Activated CD8-positive, alpha-beta memory T cell treated with anti-CD3 and anti-CD28 coated beads, Interleukin-2, amount 10 ng/mL, durations not matched to agents 7 days and 5 days (primary cell): ENCODE measurements around the gene U2AF1L4. TPM values are rescaled to one million over a fixed set of nuclear protein-coding genes. Genes with fewer than 3 reads are reported as not detected.

ENCODE experiments used
- ATAC-seq: fragments of 150-1000 bp; cut with Tn5 transposase; one replicate; pipeline ENCODE4 v1.10.0; 2021; ENCODE audit warnings: moderate library complexity
- CTCF ChIA-PET: fragments of 350-600 bp; sonication (Branson Sonifier 250); formaldehyde crosslinking; loops from one replicate; lab custom pipeline; 2021; ENCODE audit warnings: antibody characterized with exemption; lab: Charles Lee
- DNase-seq: peaks from one replicate; pipeline ENCODE4 v3.0.0-alpha.2; 2020
- H3K27ac Mint-ChIP-seq: one replicate; pipeline ENCODE4 v1.8.0; 2021; ENCODE audit warnings: mild to moderate bottlenecking, mixed read lengths
- H3K27me3 Mint-ChIP-seq: one replicate; pipeline ENCODE4 v1.8.0; 2021; ENCODE audit warnings: mixed read lengths
- H3K36me3 Mint-ChIP-seq: one replicate; pipeline ENCODE4 v1.8.0; 2021; ENCODE audit warnings: mild to moderate bottlenecking, mixed read lengths
- H3K4me1 Mint-ChIP-seq: one replicate; pipeline ENCODE4 v1.8.0; 2021; ENCODE audit warnings: mixed read lengths
- H3K4me3 Mint-ChIP-seq: one replicate; pipeline ENCODE4 v1.8.0; 2021; ENCODE audit warnings: mild to moderate bottlenecking, moderate library complexity, mixed read lengths
- H3K9me3 Mint-ChIP-seq: one replicate; pipeline ENCODE4 v1.8.0; 2022; ENCODE audit warnings: low read depth, mixed read lengths
- total RNA-seq, 2 experiments: library from RNA; stranded (reverse); gene quantifications; one replicate each; pipeline ENCODE4 v1.2.3, GENCODE V29; 2021

The U2AF1L4 gene
- total RNA-seq, result 10 to 100 TPM; 25.1 to 35.6 TPM

- DNase-seq, result peak; percentile 99
- H3K27ac Mint-ChIP-seq, result peak within 1 kb of the TSS; percentile 100
- ATAC-seq, result peak; percentile 58
- peaks cover 67% of the 10 kb centered on the region for H3K4me1 Mint-ChIP-seq
- CTCF ChIA-PET, result interaction anchor here (0.6 to 2.7 kb wide), 10 partner anchors 15 to 1340 kb away, joined by 3 to 12 read pairs (median 4); no protein-coding TSS in a partner anchor
- no peaks in the 10 kb centered on the region for H3K27me3 Mint-ChIP-seq
- H3K9me3 Mint-ChIP-seq, result no peaks in the 10 kb centered on the region
- H3K36me3 Mint-ChIP-seq, result peaks cover 10% of the 10 kb centered on the region
- peak within 1 kb of the TSS; percentile 89 for H3K4me3 Mint-ChIP-seq
Observed at GRCh38 chr19:35745328-35746086, at the start of gene U2AF1L4, which contains the start of gene PSENEN. TSS of gene U2AF1L4 (minus strand) at chr19:35745418. CDS start at chr19:35745391, 27 bp downstream. TSS of gene PSENEN (plus strand) at chr19:35745651. CDS start at chr19:35745931, 280 bp downstream.

- Mint-ChIP-seq H3K27me3 (peaks cover 33% of the 10 kb centered on the region), H3K4me1 (no peaks in the 10 kb centered on the region), H3K27ac (no peak overlapping the region), H3K9me3 (no peaks in the 10 kb centered on the region), H3K36me3 (no peaks in the 10 kb centered on the region), H3K4me3 (no peak overlapping the region)
- ATAC-seq (no peak), DNase-seq (no peak)
- CTCF ChIA-PET, result interaction anchor here (0.9 kb wide), 1 partner anchor 99 kb away, joined by 3 read pairs; no protein-coding TSS in a partner anchor
Observed at GRCh38 chr19:35793381-35794165, 48.4 kb upstream of the U2AF1L4 start.

GRCh38 chr19:35792888-35793287 lies 47.7 kb upstream of the U2AF1L4 start:
- no peak overlapping the region for H3K27ac Mint-ChIP-seq
- CTCF ChIA-PET, result no interaction called here
- ATAC-seq, result no peak

GRCh38 chr19:35792312-35792711 lies 47.1 kb upstream of the U2AF1L4 start:
- no peak for DNase-seq
- Mint-ChIP-seq H3K9me3 (no peaks in the 10 kb centered on the region), H3K4me3 (no peak overlapping the region)

More at GRCh38 chr19:35792888-35793287, 47.7 kb upstream of the U2AF1L4 start:
- DNase-seq, result no peak
- H3K4me3 Mint-ChIP-seq, result no peak overlapping the region
- H3K27me3 Mint-ChIP-seq, result peaks cover 28% of the 10 kb centered on the region
- no peaks in the 10 kb centered on the region for H3K4me1 Mint-ChIP-seq
- H3K9me3 Mint-ChIP-seq, result no peaks in the 10 kb centered on the region
- no peaks in the 10 kb centered on the region for H3K36me3 Mint-ChIP-seq

GRCh38 chr19:35791814-35792279 lies 46.6 kb upstream of the U2AF1L4 start:
- CTCF ChIA-PET, result no interaction called here

More at GRCh38 chr19:35792312-35792711, 47.1 kb upstream of the U2AF1L4 start:
- Mint-ChIP-seq H3K36me3 (no peaks in the 10 kb centered on the region), H3K4me1 (no peaks in the 10 kb centered on the region), H3K27ac (no peak overlapping the region), H3K27me3 (peaks cover 23% of the 10 kb centered on the region)
- CTCF ChIA-PET, result no interaction called here
- no peak for ATAC-seq

GRCh38 chr19:35790981-35791813 lies 46.0 kb upstream of the U2AF1L4 start:
- Mint-ChIP-seq H3K27ac (no peak overlapping the region), H3K27me3 (peaks cover 12% of the 10 kb centered on the region), H3K4me3 (no peak overlapping the region), H3K9me3 (no peaks in the 10 kb centered on the region), H3K36me3 (no peaks in the 10 kb centered on the region), H3K4me1 (no peaks in the 10 kb centered on the region)
- CTCF ChIA-PET, result no interaction called here
- ATAC-seq (peak; percentile 56), DNase-seq (no peak)

More at GRCh38 chr19:35791814-35792279, 46.6 kb upstream of the U2AF1L4 start:
- Mint-ChIP-seq H3K9me3 (no peaks in the 10 kb centered on the region), H3K27ac (no peak overlapping the region), H3K4me1 (no peaks in the 10 kb centered on the region), H3K36me3 (no peaks in the 10 kb centered on the region), H3K4me3 (no peak overlapping the region), H3K27me3 (peaks cover 18% of the 10 kb centered on the region)
- DNase-seq (no peak), ATAC-seq (no peak)

GRCh38 chr19:35789978-35790944 lies 45.0 kb upstream of the U2AF1L4 start:
- Mint-ChIP-seq H3K9me3 (no peaks in the 10 kb centered on the region), H3K4me1 (no peaks in the 10 kb centered on the region), H3K4me3 (no peak overlapping the region), H3K27ac (no peak overlapping the region), H3K27me3 (peaks cover 4% of the 10 kb centered on the region), H3K36me3 (no peaks in the 10 kb centered on the region)
- ATAC-seq (no peak), DNase-seq (no peak)
- CTCF ChIA-PET, result no interaction called here

- CTCF ChIA-PET, result interaction anchor here (1.4 kb wide), 1 partner anchor 30 kb away, joined by 3 read pairs; no protein-coding TSS in a partner anchor
- DNase-seq, result no peak
- no peak overlapping the region for H3K27ac Mint-ChIP-seq
- H3K4me1 Mint-ChIP-seq, result no peaks in the 10 kb centered on the region
- no peaks in the 10 kb centered on the region for H3K36me3 Mint-ChIP-seq
- H3K4me3 Mint-ChIP-seq, result no peak overlapping the region
- no peaks in the 10 kb centered on the region for H3K27me3 Mint-ChIP-seq
- H3K9me3 Mint-ChIP-seq, result no peaks in the 10 kb centered on the region
- ATAC-seq, result peak; percentile 6
Observed at GRCh38 chr19:35789195-35789977, 44.2 kb upstream of the U2AF1L4 start.

- Mint-ChIP-seq H3K4me3 (no peak overlapping the region), H3K27ac (no peak overlapping the region), H3K36me3 (no peaks in the 10 kb centered on the region), H3K9me3 (no peaks in the 10 kb centered on the region), H3K4me1 (no peaks in the 10 kb centered on the region), H3K27me3 (no peaks in the 10 kb centered on the region)
- DNase-seq (no peak), ATAC-seq (no peak)
- CTCF ChIA-PET, result interaction anchor here (0.8 to 1.4 kb wide), 2 partner anchors 31 to 33 kb away, joined by 3 to 4 read pairs; no protein-coding TSS in a partner anchor
Observed at GRCh38 chr19:35788205-35788960, 43.2 kb upstream of the U2AF1L4 start.

GRCh38 chr19:35787227-35787799 lies 42.1 kb upstream of the U2AF1L4 start:
- no peaks in the 10 kb centered on the region for H3K4me1 Mint-ChIP-seq
- no peak overlapping the region for H3K27ac Mint-ChIP-seq
- no peaks in the 10 kb centered on the region for H3K27me3 Mint-ChIP-seq
- no peaks in the 10 kb centered on the region for H3K36me3 Mint-ChIP-seq
- no peaks in the 10 kb centered on the region for H3K9me3 Mint-ChIP-seq
- DNase-seq, result no peak
- no peak for ATAC-seq
- CTCF ChIA-PET, result no interaction called here
- no peak overlapping the region for H3K4me3 Mint-ChIP-seq
